SU-DHL-6 (cell line): ENCODE measurements around the gene MBOAT1.

Experiments
- H2AFZ ChIP-seq: fragments of 200-600 bp; sonication (generic); 2 replicates; pipeline ENCODE4 v1.6.1; 2014; ENCODE audit warnings: low read depth, mild to moderate bottlenecking, moderate library complexity, mixed read lengths, antibody characterized with exemption, low read length; ENCODE audit not compliant: severe bottlenecking
- H3F3A ChIP-seq: fragments of 200-600 bp; shearing (Covaris generic); 2 replicates; pipeline ENCODE4 v1.6.0; 2016; ENCODE audit warnings: antibody characterized with exemption, mild to moderate bottlenecking; ENCODE audit not compliant: insufficient read depth
- H3K27ac ChIP-seq: fragments of 200-600 bp; sonication (generic); 2 replicates; pipeline ENCODE4 v1.5.1; 2016; ENCODE audit warnings: low read depth, mild to moderate bottlenecking, low read length, moderate library complexity, mixed read lengths
- H3K27me3 ChIP-seq: fragments of 200-600 bp; sonication (generic), shearing (Covaris generic); 2 replicates; pipeline ENCODE4 v1.6.0; 2014; ENCODE audit warnings: mild to moderate bottlenecking, low read length
- H3K36me3 ChIP-seq: fragments of 200-600 bp; sonication (generic); 2 replicates; pipeline ENCODE4 v1.6.1; 2014; ENCODE audit warnings: mild to moderate bottlenecking, low read length, mixed read lengths
- H3K4me2 ChIP-seq: fragments of 300-600, 200-600 bp; shearing (Covaris generic), sonication (generic); 2 replicates; pipeline ENCODE4 v1.6.0; 2014; ENCODE audit warnings: low read length, low read depth, mild to moderate bottlenecking; ENCODE audit not compliant: poor library complexity, severe bottlenecking
- H3K4me3 ChIP-seq: fragments of 200-600 bp; sonication (generic); 2 replicates; pipeline ENCODE4 v1.5.1; 2014; ENCODE audit warnings: antibody characterized with exemption, low read length, mild to moderate bottlenecking, mixed read lengths; ENCODE audit not compliant: insufficient read depth, poor library complexity, severe bottlenecking
- H3K79me2 ChIP-seq: fragments of 200-600 bp; sonication (generic); 2 replicates; pipeline ENCODE4 v1.6.1; 2014; ENCODE audit warnings: mild to moderate bottlenecking, low read length, moderate library complexity; ENCODE audit not compliant: insufficient read depth
- H3K9ac ChIP-seq: fragments of 200-600 bp; sonication (generic); 2 replicates; pipeline ENCODE4 v1.7.0; 2014; ENCODE audit warnings: mild to moderate bottlenecking, low read length
- H3K9me2 ChIP-seq: fragments of 200-600 bp; sonication (generic); replicated peaks from 2 replicates; pipeline ENCODE4 v1.6.1; 2014; ENCODE audit warnings: low read length; ENCODE audit not compliant: insufficient read depth
- H3K9me3 ChIP-seq: fragments of 200-600 bp; sonication (generic); 2 replicates; pipeline ENCODE4 v1.6.1; 2014; ENCODE audit warnings: low read length, mixed read lengths; ENCODE audit not compliant: insufficient read depth
- H4K20me1 ChIP-seq: fragments of 200-600 bp; sonication (generic); 2 replicates; pipeline ENCODE4 v1.6.1; 2014; ENCODE audit warnings: low read depth, mild to moderate bottlenecking, antibody characterized with exemption, low read length, moderate library complexity, mixed read lengths
- CTCF ChIP-seq: fragments of 200-600 bp; sonication (generic); IDR thresholded peaks from one replicate; pipeline ENCODE4 v1.5.1; 2017; ENCODE audit warnings: antibody characterized with exemption, mild to moderate bottlenecking, low read length, moderate library complexity; ENCODE audit not compliant: insufficient read depth, poor library complexity, severe bottlenecking
- EZH2phosphoT487 ChIP-seq: fragments of 200-600 bp; sonication (generic), shearing (Covaris generic); conservative IDR thresholded peaks from 2 replicates; pipeline ENCODE4 v1.6.1; 2018; ENCODE audit warnings: mild to moderate bottlenecking, antibody characterized with exemption, low read length, moderate library complexity, mixed read lengths

Gene MBOAT1

DNA sequence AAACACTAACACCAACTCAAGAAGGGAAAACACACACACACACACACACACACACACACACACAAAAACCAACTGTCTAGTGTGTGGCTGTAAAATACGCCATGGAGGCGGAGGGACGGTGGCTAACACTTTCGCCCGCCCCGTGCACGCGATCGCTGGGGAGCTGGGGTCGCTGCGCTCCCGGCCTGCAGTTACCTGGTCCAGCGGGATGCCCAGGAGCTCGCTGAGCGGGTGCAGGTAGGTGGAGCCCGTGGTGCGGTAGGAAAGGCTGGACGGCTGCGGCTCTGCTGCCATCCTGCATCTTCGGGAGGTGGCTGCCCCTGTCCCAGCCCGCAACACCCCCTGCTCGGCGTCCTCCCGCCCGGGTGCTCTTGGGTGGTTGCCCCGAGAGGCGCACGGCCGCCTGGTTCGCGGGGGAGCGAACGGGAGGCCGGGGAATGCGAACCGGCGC, 303 bp downstream of the MBOAT1 start:
- Histone ChIP-seq H3K9ac (no peak overlapping the region), H3K79me2 (no peaks in the 10 kb centered on the region), H3K4me3 (no peak overlapping the region), H3K9me2 (no peaks in the 10 kb centered on the region), H4K20me1 (no peaks in the 10 kb centered on the region), H3K27ac (no peak overlapping the region), H3F3A (no peaks in the 10 kb centered on the region), H3K36me3 (no peaks in the 10 kb centered on the region), H3K27me3 (no peaks in the 10 kb centered on the region), H2AFZ (no peak overlapping the region), H3K4me2 (no peak overlapping the region), H3K9me3 (no peaks in the 10 kb centered on the region)
- TF ChIP-seq CTCF (no peak), EZH2phosphoT487 (no peak)

DNA sequence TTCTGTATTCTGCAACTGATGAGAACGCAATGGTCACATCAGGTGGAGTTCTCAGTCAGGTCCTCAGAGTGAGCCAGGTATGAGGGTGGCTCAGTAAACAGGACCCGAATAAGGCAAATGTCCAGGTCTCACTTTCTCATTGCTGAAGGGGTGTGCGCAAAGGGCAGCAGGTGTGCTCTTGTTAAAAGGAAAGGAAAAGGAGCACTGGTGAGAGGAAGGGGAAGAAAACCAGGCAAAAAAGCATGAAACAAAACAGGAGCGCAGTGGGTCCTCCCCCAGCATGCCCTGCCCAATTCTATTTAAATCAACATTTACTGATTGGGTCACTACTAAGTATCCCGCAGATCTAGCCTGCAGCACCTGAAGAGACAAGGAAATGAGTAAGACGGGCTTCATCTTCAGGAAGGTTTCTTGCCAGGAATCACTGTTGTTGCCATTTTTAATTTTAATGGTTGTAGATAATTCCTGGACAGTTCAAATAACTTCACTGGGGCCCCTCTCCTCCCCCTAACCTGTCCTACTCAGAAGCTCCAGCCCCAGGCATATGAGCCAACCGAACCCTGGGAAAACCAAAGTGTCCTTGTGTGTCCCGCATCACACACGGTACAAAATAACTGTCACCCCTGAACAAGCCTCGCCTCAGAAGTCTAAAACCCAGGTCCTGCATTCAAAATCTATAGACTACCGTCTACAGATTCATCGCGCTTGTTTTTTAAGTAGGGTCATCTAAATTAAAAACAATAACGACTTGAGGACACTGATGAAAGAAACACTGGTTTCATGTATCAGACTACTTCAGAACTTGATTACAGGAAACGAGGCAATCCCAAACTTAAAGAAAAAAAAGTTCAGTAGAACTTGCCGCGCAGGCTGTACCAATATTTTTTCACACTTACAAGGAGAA, 980 bp downstream of the MBOAT1 start:
- Histone ChIP-seq H3K27ac (no peak overlapping the region), H3K9ac (no peak overlapping the region), H3K9me2 (no peaks in the 10 kb centered on the region), H3K9me3 (no peaks in the 10 kb centered on the region), H3K36me3 (no peaks in the 10 kb centered on the region), H2AFZ (no peak overlapping the region), H3K27me3 (no peaks in the 10 kb centered on the region), H3F3A (no peaks in the 10 kb centered on the region), H3K4me2 (no peak overlapping the region), H3K4me3 (no peak overlapping the region), H3K79me2 (no peaks in the 10 kb centered on the region), H4K20me1 (no peaks in the 10 kb centered on the region)
- no peak for TF ChIP-seq EZH2phosphoT487
- no peak for TF ChIP-seq CTCF

GRCh38 chr6:20210158-20210557, 2.1 kb downstream of the MBOAT1 start:
- H3K79me2 ChIP-seq: no peaks in the 10 kb centered on the region
- no peaks in the 10 kb centered on the region for H3K9me2 ChIP-seq
- H4K20me1 ChIP-seq: no peaks in the 10 kb centered on the region
- TF ChIP-seq EZH2phosphoT487 (no peak), CTCF (no peak)
- H3K36me3 ChIP-seq: no peaks in the 10 kb centered on the region
- no peak overlapping the region for H3K9ac ChIP-seq
- no peak overlapping the region for H2AFZ ChIP-seq
- no peak overlapping the region for H3K4me2 ChIP-seq
- H3F3A ChIP-seq: no peaks in the 10 kb centered on the region
- no peaks in the 10 kb centered on the region for H3K27me3 ChIP-seq
- H3K27ac ChIP-seq: no peak overlapping the region
- H3K4me3 ChIP-seq: no peak overlapping the region
- H3K9me3 ChIP-seq: no peaks in the 10 kb centered on the region
